ENCODE results near the gene EDIL3. TPM values are rescaled to one million over a fixed set of nuclear protein-coding genes. Genes with fewer than 3 reads are reported as not detected.

The EDIL3 gene
- total and polyA plus RNA-seq, 10 of the 15 experiments (the other 5 are each of a cell fraction or from before 2014, with no cell fraction given) = 0.01 to 0.62 (median 0.20) TPM

- DNase-seq (ENCODE audit: low read depth, low spot score) (no peak), FAIRE-seq (no peak), ATAC-seq (no peak)
- no peaks in the 10 kb centered on the region for H4K20me1 ChIP-seq (ENCODE audit: control insufficient read depth, insufficient read depth)
- TF ChIP-seq PKNOX1 (IDR thresholded peaks at IDR 0.05) (no peak), IRF3 (IDR thresholded peaks at IDR 0.05) (no peak), RCOR1 (conservative IDR thresholded peaks at IDR 0.05; ENCODE audit: low read depth, low read length) (no peak), ZNF24 (IDR thresholded peaks at IDR 0.05) (no peak), BCL11A (IDR thresholded peaks at IDR 0.05; ENCODE audit: low read depth, low read length) (no peak), JUNB (IDR thresholded peaks at IDR 0.05) (no peak), POLR2AphosphoS5 (IDR thresholded peaks at IDR 0.05; ENCODE audit: low read length) (no peak), CREM (IDR thresholded peaks at IDR 0.05; ENCODE audit: low read depth) (no peak), CREB1 (IDR thresholded peaks at IDR 0.05; ENCODE audit: low read depth) (no peak), NFYA (IDR thresholded peaks at IDR 0.05; ENCODE audit: borderline replicate concordance, low read depth, low read length) (no peak)
- H3K4me2 ChIP-seq (ENCODE audit: control insufficient read depth, insufficient read depth) = no peak overlapping the region
- no peak overlapping the region for H3K9ac ChIP-seq (ENCODE audit: control insufficient read depth, insufficient read depth, low read length)
- no peak overlapping the region for H3K4me3 ChIP-seq
- CTCF ChIA-PET = interaction anchor here (0.6 kb wide), 1 partner anchor 197 kb away, joined by 3 read pairs; no protein-coding TSS in a partner anchor
- H3K27me3 ChIP-seq (replicated peaks in 1 of 2; ENCODE audit: control insufficient read depth in 2 of 2, insufficient read depth in 2 of 2, low read length in 1 of 2) = no peaks in the 10 kb centered on the region
- H3K36me3 ChIP-seq (ENCODE audit: control insufficient read depth in 2 of 2, insufficient read depth in 2 of 2, low read length in 1 of 2) = no peaks in the 10 kb centered on the region
- no TSS peak for BruUV-seq (replicated peaks)
- no peaks in the 10 kb centered on the region for H3K79me2 ChIP-seq (ENCODE audit: control insufficient read depth, insufficient read depth, low read length)
- H3K9me3 ChIP-seq (replicated peaks; ENCODE audit: control insufficient read depth, insufficient read depth, low read length) = no peaks in the 10 kb centered on the region
- no peaks in the 10 kb centered on the region for H3K4me1 ChIP-seq (ENCODE audit: control insufficient read depth, insufficient read depth, low read length)
- WGBS (ENCODE audit: insufficient coverage, insufficient replicate concordance, low lambda C conversion rate, missing lambda C conversion rate) = 30% methylated on average over 1 of the region's 1 CpG
- POLR2A ChIA-PET = no interaction called here
- intact Hi-C loops (cut with micrococcal nuclease; ENCODE audit: unreplicated experiment) (no loop called here), in situ Hi-C loops (cut with MboI) (no loop called here)
- SMC1A ChIA-PET (ENCODE audit: uncharacterized antibody, unreplicated experiment) = no interaction called here
- no peak overlapping the region for H2AFZ ChIP-seq (ENCODE audit: control insufficient read depth, low read depth, low read length)
- no peak overlapping the region for H3K27ac ChIP-seq (ENCODE audit: control insufficient read depth, insufficient read depth)
- RAD21 ChIA-PET (ENCODE audit: unreplicated experiment) = no interaction called here
Measured at GRCh38 chr5:84301535-84301934, 83.1 kb downstream of the EDIL3 start.
